HepG2 (cell line): ENCODE data around the gene BABAM1. TPM values are rescaled to one million over a fixed set of nuclear protein-coding genes. Genes with fewer than 3 reads are reported as not detected.

Experiments
- CREM ChIP-seq, 2 experiments: sonication (generic) in 1 of 2; formaldehyde crosslinking in 1 of 2; IDR thresholded peaks; 2 replicates each; pipeline versions ENCODE4 v1.4.0 to v1.6.1; 2016 to 2020; ENCODE audit warnings: antibody characterized with exemption in 1 of 2, mild to moderate bottlenecking in 1 of 2, missing genetic modification reagents in 1 of 2
- SP4 ChIP-seq: sonication (generic); formaldehyde crosslinking; IDR thresholded peaks from 2 replicates; pipeline ENCODE4 v1.8.1; 2023; ENCODE audit warnings: mild to moderate bottlenecking, missing genetic modification reagents
- STAT5B ChIP-seq: sonication (generic); formaldehyde crosslinking; IDR thresholded peaks from 2 replicates; pipeline ENCODE4 v1.4.0; 2020; ENCODE audit warnings: missing genetic modification reagents
- TFDP1 ChIP-seq: IDR thresholded peaks from 2 replicates; pipeline ENCODE4 v1.6.1; 2016; ENCODE audit warnings: missing compliant biosample characterization, missing genetic modification reagents, borderline replicate concordance
- ZNF446 ChIP-seq: sonication (generic); formaldehyde crosslinking; IDR thresholded peaks from 2 replicates; pipeline ENCODE4 v1.5.0; 2020; ENCODE audit warnings: mild to moderate bottlenecking, missing genetic modification reagents
- ZNF501 ChIP-seq: sonication (generic); formaldehyde crosslinking; IDR thresholded peaks from 2 replicates; pipeline ENCODE4 v1.5.1; 2020; ENCODE audit warnings: mild to moderate bottlenecking, moderate library complexity, missing genetic modification reagents
- ZZZ3 ChIP-seq: sonication (generic); formaldehyde crosslinking; IDR thresholded peaks from 2 replicates; pipeline ENCODE4 v1.4.0; 2020; ENCODE audit warnings: missing genetic modification reagents, mild to moderate bottlenecking, borderline replicate concordance
- polyA plus RNA-seq, 8 experiments: library from polyadenylated mRNA; depleted of rRNA in 3 of 8; stranded (reverse) in 7 of 8; unstranded in 1 of 8; fragments of >200 nt; fragmentation: Illumina TruSeq in 4 of 8; extraction: Trizol in 4 of 8; gene quantifications; 2 replicates each; pipeline versions ENCODE4 v1.2.1 to v1.2.3, GENCODE V29; 2011 to 2016; ENCODE audit warnings: low read depth in 4 of 8, missing spikeins in 1 of 8, mixed read lengths in 1 of 8; ENCODE audit not compliant: insufficient read depth in 1 of 8
- total RNA-seq, 5 experiments: library from RNA; depleted of rRNA; stranded (reverse); fragments of >200 nt; fragmentation: Illumina TruSeq; extraction: Trizol; gene quantifications; 2 replicates each; pipeline ENCODE4 v1.2.3, GENCODE V29; 2016; ENCODE audit warnings: low read depth in 1 of 5
- TF ChIP-seq, protein P1 (sequence below): sonication (generic); formaldehyde crosslinking; IDR thresholded peaks from 2 replicates; pipeline ENCODE4 v1.9.0; 2021; ENCODE audit warnings: missing genetic modification reagents, mild to moderate bottlenecking, borderline replicate concordance
- TF ChIP-seq, protein P2 (sequence below): sonication (generic); formaldehyde crosslinking; IDR thresholded peaks from 2 replicates; pipeline ENCODE4 v1.4.0; 2020; ENCODE audit warnings: missing genetic modification reagents
- TF ChIP-seq, protein P3 (sequence below): sonication (generic); formaldehyde crosslinking; IDR thresholded peaks from one replicate; pipeline ENCODE4 v1.5.1; 2020; ENCODE audit warnings: mild to moderate bottlenecking, missing genetic modification reagents; ENCODE audit errors: not compliant biosample characterization

BABAM1 gene
- total and polyA plus RNA-seq, 2 of the 13 experiments (the other 11 are each of a cell fraction or from before 2014, with no cell fraction given) = 70.0 to 82.0 TPM

GRCh38 chr19:17248011-17248776 lies 19.0 kb upstream of the BABAM1 start (continued):
- TF ChIP-seq, protein P1, sequence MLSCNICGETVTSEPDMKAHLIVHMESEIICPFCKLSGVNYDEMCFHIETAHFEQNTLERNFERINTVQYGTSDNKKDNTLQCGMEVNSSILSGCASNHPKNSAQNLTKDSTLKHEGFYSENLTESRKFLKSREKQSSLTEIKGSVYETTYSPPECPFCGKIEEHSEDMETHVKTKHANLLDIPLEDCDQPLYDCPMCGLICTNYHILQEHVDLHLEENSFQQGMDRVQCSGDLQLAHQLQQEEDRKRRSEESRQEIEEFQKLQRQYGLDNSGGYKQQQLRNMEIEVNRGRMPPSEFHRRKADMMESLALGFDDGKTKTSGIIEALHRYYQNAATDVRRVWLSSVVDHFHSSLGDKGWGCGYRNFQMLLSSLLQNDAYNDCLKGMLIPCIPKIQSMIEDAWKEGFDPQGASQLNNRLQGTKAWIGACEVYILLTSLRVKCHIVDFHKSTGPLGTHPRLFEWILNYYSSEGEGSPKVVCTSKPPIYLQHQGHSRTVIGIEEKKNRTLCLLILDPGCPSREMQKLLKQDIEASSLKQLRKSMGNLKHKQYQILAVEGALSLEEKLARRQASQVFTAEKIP (CRISPR knock-in tag) = no peak
- TF ChIP-seq TFDP1 (CRISPR knock-in tag) = peak; percentile 53; the same call in 1 of the 2 replicates
- TF ChIP-seq ZNF446 (CRISPR knock-in tag) = no peak
- peak; percentile 80 for TF ChIP-seq SP4
- TF ChIP-seq ZNF501 (CRISPR knock-in tag) = peak; percentile 56; the same call in 1 of the 2 replicates
- TF ChIP-seq, protein P2, sequence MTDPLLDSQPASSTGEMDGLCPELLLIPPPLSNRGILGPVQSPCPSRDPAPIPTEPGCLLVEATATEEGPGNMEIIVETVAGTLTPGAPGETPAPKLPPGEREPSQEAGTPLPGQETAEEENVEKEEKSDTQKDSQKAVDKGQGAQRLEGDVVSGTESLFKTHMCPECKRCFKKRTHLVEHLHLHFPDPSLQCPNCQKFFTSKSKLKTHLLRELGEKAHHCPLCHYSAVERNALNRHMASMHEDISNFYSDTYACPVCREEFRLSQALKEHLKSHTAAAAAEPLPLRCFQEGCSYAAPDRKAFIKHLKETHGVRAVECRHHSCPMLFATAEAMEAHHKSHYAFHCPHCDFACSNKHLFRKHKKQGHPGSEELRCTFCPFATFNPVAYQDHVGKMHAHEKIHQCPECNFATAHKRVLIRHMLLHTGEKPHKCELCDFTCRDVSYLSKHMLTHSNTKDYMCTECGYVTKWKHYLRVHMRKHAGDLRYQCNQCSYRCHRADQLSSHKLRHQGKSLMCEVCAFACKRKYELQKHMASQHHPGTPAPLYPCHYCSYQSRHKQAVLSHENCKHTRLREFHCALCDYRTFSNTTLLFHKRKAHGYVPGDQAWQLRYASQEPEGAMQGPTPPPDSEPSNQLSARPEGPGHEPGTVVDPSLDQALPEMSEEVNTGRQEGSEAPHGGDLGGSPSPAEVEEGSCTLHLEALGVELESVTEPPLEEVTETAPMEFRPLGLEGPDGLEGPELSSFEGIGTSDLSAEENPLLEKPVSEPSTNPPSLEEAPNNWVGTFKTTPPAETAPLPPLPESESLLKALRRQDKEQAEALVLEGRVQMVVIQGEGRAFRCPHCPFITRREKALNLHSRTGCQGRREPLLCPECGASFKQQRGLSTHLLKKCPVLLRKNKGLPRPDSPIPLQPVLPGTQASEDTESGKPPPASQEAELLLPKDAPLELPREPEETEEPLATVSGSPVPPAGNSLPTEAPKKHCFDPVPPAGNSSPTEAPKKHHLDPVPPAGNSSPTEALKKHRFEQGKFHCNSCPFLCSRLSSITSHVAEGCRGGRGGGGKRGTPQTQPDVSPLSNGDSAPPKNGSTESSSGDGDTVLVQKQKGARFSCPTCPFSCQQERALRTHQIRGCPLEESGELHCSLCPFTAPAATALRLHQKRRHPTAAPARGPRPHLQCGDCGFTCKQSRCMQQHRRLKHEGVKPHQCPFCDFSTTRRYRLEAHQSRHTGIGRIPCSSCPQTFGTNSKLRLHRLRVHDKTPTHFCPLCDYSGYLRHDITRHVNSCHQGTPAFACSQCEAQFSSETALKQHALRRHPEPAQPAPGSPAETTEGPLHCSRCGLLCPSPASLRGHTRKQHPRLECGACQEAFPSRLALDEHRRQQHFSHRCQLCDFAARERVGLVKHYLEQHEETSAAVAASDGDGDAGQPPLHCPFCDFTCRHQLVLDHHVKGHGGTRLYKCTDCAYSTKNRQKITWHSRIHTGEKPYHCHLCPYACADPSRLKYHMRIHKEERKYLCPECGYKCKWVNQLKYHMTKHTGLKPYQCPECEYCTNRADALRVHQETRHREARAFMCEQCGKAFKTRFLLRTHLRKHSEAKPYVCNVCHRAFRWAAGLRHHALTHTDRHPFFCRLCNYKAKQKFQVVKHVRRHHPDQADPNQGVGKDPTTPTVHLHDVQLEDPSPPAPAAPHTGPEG (CRISPR knock-in tag) = peak; percentile 57; the same call in 1 of the 2 replicates
- peak; percentile 84 for TF ChIP-seq CREM (IDR thresholded peaks at IDR 0.05)
- TF ChIP-seq CREM (CRISPR knock-in tag; IDR thresholded peaks at IDR 0.05) = no peak
- TF ChIP-seq, protein P3, sequence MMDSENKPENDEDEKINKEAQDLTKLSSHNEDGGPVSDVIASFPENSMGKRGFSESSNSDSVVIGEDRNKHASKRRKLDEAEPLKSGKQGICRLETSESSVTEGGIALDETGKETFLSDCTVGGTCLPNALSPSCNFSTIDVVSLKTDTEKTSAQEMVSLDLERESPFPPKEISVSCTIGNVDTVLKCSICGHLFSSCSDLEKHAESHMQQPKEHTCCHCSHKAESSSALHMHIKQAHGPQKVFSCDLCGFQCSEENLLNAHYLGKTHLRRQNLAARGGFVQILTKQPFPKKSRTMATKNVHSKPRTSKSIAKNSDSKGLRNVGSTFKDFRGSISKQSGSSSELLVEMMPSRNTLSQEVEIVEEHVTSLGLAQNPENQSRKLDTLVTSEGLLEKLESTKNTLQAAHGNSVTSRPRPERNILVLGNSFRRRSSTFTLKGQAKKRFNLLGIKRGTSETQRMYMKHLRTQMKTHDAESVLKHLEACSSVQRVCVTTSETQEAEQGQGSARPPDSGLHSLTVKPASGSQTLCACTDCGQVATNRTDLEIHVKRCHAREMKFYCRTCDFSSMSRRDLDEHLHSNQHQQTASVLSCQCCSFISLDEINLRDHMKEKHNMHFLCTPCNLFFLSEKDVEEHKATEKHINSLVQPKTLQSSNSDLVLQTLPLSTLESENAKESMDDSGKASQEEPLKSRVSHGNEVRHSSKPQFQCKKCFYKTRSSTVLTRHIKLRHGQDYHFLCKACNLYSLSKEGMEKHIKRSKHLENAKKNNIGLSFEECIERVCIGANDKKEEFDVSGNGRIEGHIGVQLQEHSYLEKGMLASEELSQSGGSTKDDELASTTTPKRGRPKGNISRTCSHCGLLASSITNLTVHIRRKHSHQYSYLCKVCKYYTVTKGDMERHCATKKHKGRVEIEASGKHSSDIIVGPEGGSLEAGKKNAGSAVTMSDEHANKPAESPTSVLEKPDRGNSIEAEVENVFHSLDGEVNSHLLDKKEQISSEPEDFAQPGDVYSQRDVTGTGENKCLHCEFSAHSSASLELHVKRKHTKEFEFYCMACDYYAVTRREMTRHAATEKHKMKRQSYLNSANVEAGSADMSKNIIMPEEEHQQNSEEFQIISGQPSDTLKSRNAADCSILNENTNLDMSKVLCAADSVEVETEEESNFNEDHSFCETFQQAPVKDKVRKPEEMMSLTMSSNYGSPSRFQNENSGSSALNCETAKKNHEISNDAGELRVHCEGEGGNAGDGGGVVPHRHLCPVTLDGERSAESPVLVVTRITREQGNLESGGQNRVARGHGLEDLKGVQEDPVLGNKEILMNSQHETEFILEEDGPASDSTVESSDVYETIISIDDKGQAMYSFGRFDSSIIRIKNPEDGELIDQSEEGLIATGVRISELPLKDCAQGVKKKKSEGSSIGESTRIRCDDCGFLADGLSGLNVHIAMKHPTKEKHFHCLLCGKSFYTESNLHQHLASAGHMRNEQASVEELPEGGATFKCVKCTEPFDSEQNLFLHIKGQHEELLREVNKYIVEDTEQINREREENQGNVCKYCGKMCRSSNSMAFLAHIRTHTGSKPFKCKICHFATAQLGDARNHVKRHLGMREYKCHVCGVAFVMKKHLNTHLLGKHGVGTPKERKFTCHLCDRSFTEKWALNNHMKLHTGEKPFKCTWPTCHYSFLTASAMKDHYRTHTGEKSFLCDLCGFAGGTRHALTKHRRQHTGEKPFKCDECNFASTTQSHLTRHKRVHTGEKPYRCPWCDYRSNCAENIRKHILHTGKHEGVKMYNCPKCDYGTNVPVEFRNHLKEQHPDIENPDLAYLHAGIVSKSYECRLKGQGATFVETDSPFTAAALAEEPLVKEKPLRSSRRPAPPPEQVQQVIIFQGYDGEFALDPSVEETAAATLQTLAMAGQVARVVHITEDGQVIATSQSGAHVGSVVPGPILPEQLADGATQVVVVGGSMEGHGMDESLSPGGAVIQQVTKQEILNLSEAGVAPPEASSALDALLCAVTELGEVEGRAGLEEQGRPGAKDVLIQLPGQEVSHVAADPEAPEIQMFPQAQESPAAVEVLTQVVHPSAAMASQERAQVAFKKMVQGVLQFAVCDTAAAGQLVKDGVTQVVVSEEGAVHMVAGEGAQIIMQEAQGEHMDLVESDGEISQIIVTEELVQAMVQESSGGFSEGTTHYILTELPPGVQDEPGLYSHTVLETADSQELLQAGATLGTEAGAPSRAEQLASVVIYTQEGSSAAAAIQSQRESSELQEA (CRISPR knock-in tag) = peak; percentile 34
- no peak for TF ChIP-seq STAT5B (CRISPR knock-in tag)
- peak; percentile 90; the same call in 1 of the 2 replicates for TF ChIP-seq ZZZ3
